HCT116 (cell line): Measurements from ENCODE around the gene FAM228B. TPM values are rescaled to one million over a fixed set of nuclear protein-coding genes. Genes with fewer than 3 reads are reported as not detected.

Source experiments
- ATAC-seq: fragments of 200-7000 bp; cut with Tn5 transposase; 2 replicates; pipeline ENCODE4 v1.9.1; 2020; ENCODE audit warnings: mild to moderate bottlenecking, moderate library complexity
- BruUV-seq: library from RNA; stranded (reverse); fragments of 400-500 nt; replicated peaks from 2 replicates; lab custom pipeline; 2021; lab: Mats Ljungman, UMichigan
- CTCF ChIA-PET: fragments of 300-600 bp; sonication (Branson Sonifier 250); formaldehyde crosslinking; loops from one replicate; lab custom pipeline; 2021; ENCODE audit warnings: antibody characterized with exemption; lab: Charles Lee
- POLR2A ChIA-PET: fragments of 300-600, 350-600 bp; sonication (Branson Sonifier 250); formaldehyde crosslinking; loops from one replicate; lab custom pipeline; 2021; ENCODE audit warnings: antibody characterized with exemption; lab: Charles Lee
- RAD21 ChIA-PET, 2 experiments: fragments of 300-600 bp; sonication (Branson Sonifier 250); formaldehyde crosslinking; loops; one replicate each; lab custom pipeline; 2023; ENCODE audit warnings: low total read pairs in 2 of 2; ENCODE audit not compliant: uncharacterized antibody in 2 of 2, unreplicated experiment in 2 of 2, low non-redundant PET in 1 of 2; lab: Charles Lee
- DNase-seq: peaks from one replicate; pipeline ENCODE4 v3.0.0-alpha.2; 2010; ENCODE audit warnings: low read depth, low spot score
- H2AFZ ChIP-seq: fragments of 200-600 bp; shearing (Covaris generic), sonication (generic); 2 replicates; pipeline ENCODE4 v1.6.1; 2017; ENCODE audit warnings: low read depth, mixed run types, mixed read lengths, antibody characterized with exemption, low read length; ENCODE audit not compliant: poor library complexity, severe bottlenecking
- H3K27ac ChIP-seq: 2 replicates; pipeline ENCODE4 v1.5.1; 2012; ENCODE audit warnings: low read depth, low read length
- H3K27me3 ChIP-seq: fragments of 200-600 bp; sonication (generic); 2 replicates; pipeline ENCODE4 v1.6.1; 2016; ENCODE audit warnings: mixed run types, low read length, mixed read lengths; ENCODE audit not compliant: insufficient read depth
- H3K36me3 ChIP-seq, 2 experiments: fragments of 200-500 bp in 1 of 2; fragments of 200-600 bp in 1 of 2; sonication (Bioruptor generic) in 1 of 2; sonication (generic) in 1 of 2; 2 replicates each; pipeline versions ENCODE4 v1.5.1 to v1.6.1; 2014 to 2016; ENCODE audit warnings: low read length in 2 of 2, inconsistent platforms in 1 of 2, mixed read lengths in 1 of 2, mixed run types in 1 of 2; ENCODE audit not compliant: insufficient read depth in 2 of 2, control insufficient read depth in 1 of 2
- H3K4me1 ChIP-seq, 2 experiments: fragments of 200-600 bp in 1 of 2; sonication (generic) in 1 of 2; 2 replicates each; pipeline versions ENCODE4 v1.5.1 to v1.6.1; 2012 to 2017; ENCODE audit warnings: low read length in 2 of 2, inconsistent platforms in 1 of 2, mild to moderate bottlenecking in 1 of 2, mixed read lengths in 1 of 2, mixed run types in 1 of 2, moderate library complexity in 1 of 2; ENCODE audit not compliant: insufficient read depth in 2 of 2, control insufficient read depth in 1 of 2
- H3K4me2 ChIP-seq: fragments of 200-600 bp; sonication (generic); 2 replicates; pipeline ENCODE4 v1.6.1; 2017; ENCODE audit warnings: mixed run types, low read length, mixed read lengths
- H3K4me3 ChIP-seq, 2 experiments: fragments of 200-600 bp in 1 of 2; sonication (generic) in 1 of 2; replicated peaks in 1 of 2; 2 replicates each; pipeline ENCODE4 v1.5.1; 2011 to 2016; ENCODE audit warnings: low read length in 2 of 2, control low read depth in 1 of 2, low read depth in 1 of 2, mild to moderate bottlenecking in 1 of 2, mixed read lengths in 1 of 2, mixed run types in 1 of 2
- H3K79me2 ChIP-seq: fragments of 200-600 bp; sonication (generic); 2 replicates; pipeline ENCODE4 v1.6.1; 2017; ENCODE audit warnings: mild to moderate bottlenecking, mixed run types, low read length, moderate library complexity, mixed read lengths; ENCODE audit not compliant: insufficient read depth
- H3K9ac ChIP-seq: fragments of 200-600 bp; sonication (generic); 2 replicates; pipeline ENCODE4 v1.6.1; 2016; ENCODE audit warnings: low read length, mixed read lengths
- H3K9me2 ChIP-seq: fragments of 200-600 bp; sonication (generic), shearing (Covaris generic); 2 replicates; pipeline ENCODE4 v1.6.1; 2017; ENCODE audit warnings: mixed run types, mild to moderate bottlenecking, moderate library complexity; ENCODE audit not compliant: insufficient read depth
- H3K9me3 ChIP-seq, 2 experiments: fragments of 200-500 bp in 1 of 2; fragments of 200-600 bp in 1 of 2; sonication (Bioruptor generic) in 1 of 2; sonication (generic) in 1 of 2; 2 replicates each; pipeline ENCODE4 v1.6.1; 2014 to 2017; ENCODE audit warnings: low read length in 2 of 2, mixed read lengths in 2 of 2, inconsistent platforms in 1 of 2, low read depth in 1 of 2, mild to moderate bottlenecking in 1 of 2, mixed run types in 1 of 2, moderate library complexity in 1 of 2; ENCODE audit not compliant: control insufficient read depth in 1 of 2, insufficient read depth in 1 of 2
- H4K20me1 ChIP-seq: fragments of 200-600 bp; sonication (generic), shearing (Covaris generic); 2 replicates; pipeline ENCODE4 v1.6.1; 2017; ENCODE audit warnings: mixed run types, mild to moderate bottlenecking, moderate library complexity; ENCODE audit not compliant: insufficient read depth
- CBX3 ChIP-seq: IDR thresholded peaks from 2 replicates; pipeline ENCODE4 v1.6.1; 2012; ENCODE audit warnings: low read depth
- CEBPB ChIP-seq: IDR thresholded peaks from 2 replicates; pipeline ENCODE4 v1.6.1; 2012; ENCODE audit warnings: low read depth
- EGR1 ChIP-seq: IDR thresholded peaks from 2 replicates; pipeline ENCODE4 v1.6.1; 2012; ENCODE audit warnings: low read depth
- ELF1 ChIP-seq: IDR thresholded peaks from 2 replicates; pipeline ENCODE4 v1.6.1; 2012; ENCODE audit warnings: low read depth, borderline replicate concordance
- EZH2 ChIP-seq: fragments of 200-600 bp; sonication (generic); IDR thresholded peaks from 2 replicates; pipeline ENCODE4 v1.6.1; 2017; ENCODE audit warnings: antibody characterized with exemption, mixed run types
- EZH2phosphoT487 ChIP-seq: fragments of 200-600 bp; IDR thresholded peaks from 2 replicates; pipeline ENCODE4 v1.6.1; 2018; ENCODE audit warnings: antibody characterized with exemption, borderline replicate concordance
- FOSL1 ChIP-seq: IDR thresholded peaks from 2 replicates; pipeline ENCODE4 v1.6.1; 2012; ENCODE audit warnings: low read depth
- POLR2A ChIP-seq: IDR thresholded peaks from 2 replicates; pipeline ENCODE4 v1.7.0; 2011; ENCODE audit warnings: borderline replicate concordance; ENCODE audit not compliant: insufficient read depth, insufficient read length; ENCODE audit errors: extremely low read depth
- RAD21 ChIP-seq: IDR thresholded peaks from 2 replicates; pipeline ENCODE4 v1.6.1; 2012; ENCODE audit warnings: low read depth, mild to moderate bottlenecking
- SP1 ChIP-seq: IDR thresholded peaks from 2 replicates; pipeline ENCODE4 v1.6.1; 2012; ENCODE audit warnings: low read depth
- YY1 ChIP-seq: IDR thresholded peaks from 2 replicates; pipeline ENCODE4 v1.6.1; 2011; ENCODE audit warnings: low read length, low read depth, moderate library complexity, mild to moderate bottlenecking; ENCODE audit not compliant: insufficient replicate concordance; ENCODE audit errors: extremely low read depth
- ZFX ChIP-seq: fragments of 450-650 bp; IDR thresholded peaks from 2 replicates; pipeline ENCODE4 v1.6.1; 2017
- intact Hi-C: fragments of 100-400 bp; cut with micrococcal nuclease; formaldehyde crosslinking; loops from 2 replicates; pipeline ENCODE4 v1.10.0; 2022
- total RNA-seq: library from RNA; stranded (reverse); gene quantifications from one replicate; pipeline ENCODE4 v1.2.1, GENCODE V29; 2021; ENCODE audit not compliant: unreplicated experiment
- TF ChIP-seq, protein P1 (sequence below): IDR thresholded peaks from 2 replicates; pipeline ENCODE4 v1.6.1; 2012
- TF ChIP-seq, protein P2 (sequence below): IDR thresholded peaks from 2 replicates; pipeline ENCODE4 v1.6.1; 2012; ENCODE audit warnings: low read depth

FAM228B gene
- total RNA-seq, 1 experiment from 2014 or later: 5.6 TPM

DNA sequence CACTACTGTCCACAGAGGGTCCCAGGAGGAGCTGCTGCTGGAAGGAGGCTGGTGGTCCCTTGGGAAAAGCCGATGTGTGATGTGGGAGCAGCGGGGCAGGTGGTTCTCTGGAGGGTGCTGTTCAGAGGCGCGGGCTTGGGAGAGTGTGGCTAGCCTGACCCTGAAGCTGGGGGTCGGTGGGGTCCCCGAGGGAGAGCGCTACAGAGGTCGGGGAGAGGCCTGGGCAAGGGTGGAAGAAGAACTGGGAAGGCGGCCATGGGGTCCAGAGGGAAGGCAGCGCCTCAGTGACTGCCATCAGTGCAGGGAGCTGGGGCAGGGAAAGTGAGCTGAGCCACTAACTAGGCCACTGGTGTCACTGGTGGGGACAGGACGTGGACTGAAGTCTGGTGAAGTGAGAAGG lies 84.1 kb downstream of the FAM228B start:
- no peak overlapping the region for H3K9ac ChIP-seq
- intact Hi-C loops: no loop called here
- no peaks in the 10 kb centered on the region for H3K4me1 ChIP-seq
- H3K36me3 ChIP-seq: no peaks in the 10 kb centered on the region; a peak in 1 of 4 replicates
- no peak overlapping the region for H2AFZ ChIP-seq
- no peaks in the 10 kb centered on the region for H3K79me2 ChIP-seq
- CTCF ChIA-PET: no interaction called here
- H3K27ac ChIP-seq: no peak overlapping the region
- no TSS peak for BruUV-seq
- DNase-seq: no peak
- POLR2A ChIA-PET: no interaction called here
- H3K4me3 ChIP-seq: no peak overlapping the region
- H3K9me2 ChIP-seq: no peaks in the 10 kb centered on the region
- no peaks in the 10 kb centered on the region for H4K20me1 ChIP-seq
- ATAC-seq: no peak
- H3K4me2 ChIP-seq: no peak overlapping the region
- RAD21 ChIA-PET: no interaction called here
- no peaks in the 10 kb centered on the region for H3K27me3 ChIP-seq
- no peaks in the 10 kb centered on the region for H3K9me3 ChIP-seq
- TF ChIP-seq EZH2phosphoT487 (no peak), EGR1 (no peak), ZFX (no peak), POLR2A (no peak), EZH2 (no peak), YY1 (no peak), FOSL1 (no peak), CBX3 (no peak), ELF1 (no peak)
- TF ChIP-seq, protein P1, sequence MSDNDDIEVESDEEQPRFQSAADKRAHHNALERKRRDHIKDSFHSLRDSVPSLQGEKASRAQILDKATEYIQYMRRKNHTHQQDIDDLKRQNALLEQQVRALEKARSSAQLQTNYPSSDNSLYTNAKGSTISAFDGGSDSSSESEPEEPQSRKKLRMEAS: no peak

DNA sequence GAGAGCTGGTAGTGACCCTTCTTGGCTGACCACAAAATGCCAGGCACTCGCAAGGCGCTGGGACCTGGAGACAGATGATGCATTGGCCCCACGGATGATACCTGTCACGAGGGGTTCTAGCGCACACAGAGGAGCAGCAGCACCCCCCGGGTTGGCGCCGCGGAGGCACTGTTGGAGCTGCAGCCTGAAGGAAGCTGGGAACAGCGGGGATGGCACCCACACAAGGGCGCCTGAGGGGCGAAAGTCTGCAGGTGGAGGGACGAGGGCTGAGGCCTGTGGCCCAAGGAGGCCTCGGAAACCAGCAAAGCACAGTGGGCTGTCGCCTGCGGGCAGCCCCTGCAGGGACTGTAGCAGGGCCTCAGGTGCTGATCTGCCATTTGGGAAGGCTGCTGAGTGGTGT lies 85.2 kb downstream of the FAM228B start:
- no peaks in the 10 kb centered on the region; a peak in 1 of 4 replicates for H3K36me3 ChIP-seq
- intact Hi-C loops: no loop called here
- ChIA-PET CTCF (no interaction called here), RAD21 (no interaction called here), POLR2A (no interaction called here)
- H3K4me3 ChIP-seq: no peak overlapping the region
- no peak overlapping the region for H2AFZ ChIP-seq
- no peaks in the 10 kb centered on the region for H3K4me1 ChIP-seq
- H3K9ac ChIP-seq: no peak overlapping the region
- DNase-seq: no peak
- no peaks in the 10 kb centered on the region for H3K9me2 ChIP-seq
- ATAC-seq: no peak
- no peaks in the 10 kb centered on the region for H4K20me1 ChIP-seq
- no peaks in the 10 kb centered on the region for H3K27me3 ChIP-seq
- TF ChIP-seq, protein P1: no peak
- TF ChIP-seq RAD21: no peak
- TF ChIP-seq EZH2: no peak
- no peak for TF ChIP-seq SP1
- TF ChIP-seq POLR2A: no peak
- TF ChIP-seq CEBPB: no peak
- TF ChIP-seq, protein P2, sequence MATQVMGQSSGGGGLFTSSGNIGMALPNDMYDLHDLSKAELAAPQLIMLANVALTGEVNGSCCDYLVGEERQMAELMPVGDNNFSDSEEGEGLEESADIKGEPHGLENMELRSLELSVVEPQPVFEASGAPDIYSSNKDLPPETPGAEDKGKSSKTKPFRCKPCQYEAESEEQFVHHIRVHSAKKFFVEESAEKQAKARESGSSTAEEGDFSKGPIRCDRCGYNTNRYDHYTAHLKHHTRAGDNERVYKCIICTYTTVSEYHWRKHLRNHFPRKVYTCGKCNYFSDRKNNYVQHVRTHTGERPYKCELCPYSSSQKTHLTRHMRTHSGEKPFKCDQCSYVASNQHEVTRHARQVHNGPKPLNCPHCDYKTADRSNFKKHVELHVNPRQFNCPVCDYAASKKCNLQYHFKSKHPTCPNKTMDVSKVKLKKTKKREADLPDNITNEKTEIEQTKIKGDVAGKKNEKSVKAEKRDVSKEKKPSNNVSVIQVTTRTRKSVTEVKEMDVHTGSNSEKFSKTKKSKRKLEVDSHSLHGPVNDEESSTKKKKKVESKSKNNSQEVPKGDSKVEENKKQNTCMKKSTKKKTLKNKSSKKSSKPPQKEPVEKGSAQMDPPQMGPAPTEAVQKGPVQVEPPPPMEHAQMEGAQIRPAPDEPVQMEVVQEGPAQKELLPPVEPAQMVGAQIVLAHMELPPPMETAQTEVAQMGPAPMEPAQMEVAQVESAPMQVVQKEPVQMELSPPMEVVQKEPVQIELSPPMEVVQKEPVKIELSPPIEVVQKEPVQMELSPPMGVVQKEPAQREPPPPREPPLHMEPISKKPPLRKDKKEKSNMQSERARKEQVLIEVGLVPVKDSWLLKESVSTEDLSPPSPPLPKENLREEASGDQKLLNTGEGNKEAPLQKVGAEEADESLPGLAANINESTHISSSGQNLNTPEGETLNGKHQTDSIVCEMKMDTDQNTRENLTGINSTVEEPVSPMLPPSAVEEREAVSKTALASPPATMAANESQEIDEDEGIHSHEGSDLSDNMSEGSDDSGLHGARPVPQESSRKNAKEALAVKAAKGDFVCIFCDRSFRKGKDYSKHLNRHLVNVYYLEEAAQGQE: no peak
- no peaks in the 10 kb centered on the region for H3K79me2 ChIP-seq
- H3K27ac ChIP-seq: no peak overlapping the region
- H3K4me2 ChIP-seq: no peak overlapping the region
- H3K9me3 ChIP-seq: no peaks in the 10 kb centered on the region
- no TSS peak for BruUV-seq
